HG03571 (cell line): ENCODE results near the gene NEK9.
A peak's percentile ranks its signal among the peaks of the same experiment; 100 is the strongest.

Experiments
- ATAC-seq: cut with Tn5 transposase; IDR thresholded peaks from one replicate; pipeline ENCODE4 v1.9.1; 2021; ENCODE audit not compliant: unreplicated experiment

NEK9 gene

GRCh38 chr14:75113932-75114539, 12.8 kb downstream of the NEK9 start:
- ATAC-seq: no peak

- no peak for ATAC-seq
These were observed 17.0 kb downstream of the NEK9 start for GRCh38 chr14:75109877-75110276.

- ATAC-seq: no peak
These were observed 19.7 kb downstream of the NEK9 start for GRCh38 chr14:75107186-75107585.

GRCh38 chr14:75101491-75101890, 25.4 kb downstream of the NEK9 start:
- ATAC-seq: no peak

GRCh38 chr14:75098682-75099081, 28.2 kb downstream of the NEK9 start:
- no peak for ATAC-seq

GRCh38 chr14:75098212-75098611, 28.6 kb downstream of the NEK9 start:
- ATAC-seq: no peak

GRCh38 chr14:75096959-75097358, 29.9 kb downstream of the NEK9 start:
- ATAC-seq: no peak

GRCh38 chr14:75095690-75096089, 31.2 kb downstream of the NEK9 start:
- ATAC-seq: no peak

- no peak for ATAC-seq
These were observed 32.0 kb downstream of the NEK9 start for GRCh38 chr14:75094896-75095295.

GRCh38 chr14:75092698-75093097, 34.1 kb downstream of the NEK9 start:
- no peak for ATAC-seq

GRCh38 chr14:75091251-75091650, 35.6 kb downstream of the NEK9 start:
- no peak for ATAC-seq

GRCh38 chr14:75090353-75090752, 36.5 kb downstream of the NEK9 start:
- no peak for ATAC-seq

- no peak for ATAC-seq
These were observed 38.1 kb downstream of the NEK9 start for GRCh38 chr14:75088566-75089373.

GRCh38 chr14:75088153-75088552, 38.7 kb downstream of the NEK9 start:
- ATAC-seq: no peak

GRCh38 chr14:75084513-75084912, 42.3 kb downstream of the NEK9 start:
- no peak for ATAC-seq

GRCh38 chr14:75083271-75083670, 43.6 kb downstream of the NEK9 start:
- no peak for ATAC-seq

- ATAC-seq: no peak
These were observed 45.1 kb downstream of the NEK9 start for GRCh38 chr14:75081660-75082229.

- ATAC-seq: no peak
These were observed 47.3 kb downstream of the NEK9 start for GRCh38 chr14:75079521-75079920.

- ATAC-seq: no peak
These were observed 49.1 kb downstream of the NEK9 start for GRCh38 chr14:75077794-75078193.

GRCh38 chr14:75070383-75070782, 56.5 kb downstream of the NEK9 start:
- no peak for ATAC-seq

GRCh38 chr14:75069811-75070145, 57.1 kb downstream of the NEK9 start:
- ATAC-seq: no peak

- peak; percentile 59 for ATAC-seq
These were observed 57.6 kb downstream of the NEK9 start, which contains the start of gene ZC2HC1C for GRCh38 chr14:75069121-75069810. Gene ZC2HC1C, plus strand, starts transcription at chr14:75069641. Its CDS starts 933 bp downstream, at chr14:75070574.
